GM21367 (cell line): Measurements from ENCODE around the gene ALDOB.

Experiments used
- ATAC-seq: cut with Tn5 transposase; IDR thresholded peaks from one replicate; pipeline ENCODE4 v1.9.1; 2021; ENCODE audit not compliant: unreplicated experiment

ALDOB gene

DNA sequence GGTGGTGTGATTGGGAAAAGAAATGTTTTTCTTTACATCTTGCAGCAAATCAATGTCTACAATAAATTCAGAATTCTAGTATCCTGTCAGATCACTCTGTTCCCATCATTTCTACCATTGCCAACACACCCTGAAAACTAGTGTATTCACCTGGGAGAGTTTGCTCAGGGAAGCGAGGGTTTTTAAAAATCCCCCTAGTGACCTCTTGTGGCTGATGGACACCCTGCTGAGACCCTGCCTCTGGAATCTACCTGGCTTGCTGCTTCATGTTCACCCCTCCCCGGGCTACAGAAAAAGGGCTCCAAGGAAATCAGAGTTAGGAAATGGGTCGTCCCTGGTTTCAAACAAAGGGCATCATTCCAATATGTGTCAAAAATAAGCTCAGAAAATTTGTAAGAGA is 21.4 kb upstream of the ALDOB start:
- no peak for ATAC-seq

DNA sequence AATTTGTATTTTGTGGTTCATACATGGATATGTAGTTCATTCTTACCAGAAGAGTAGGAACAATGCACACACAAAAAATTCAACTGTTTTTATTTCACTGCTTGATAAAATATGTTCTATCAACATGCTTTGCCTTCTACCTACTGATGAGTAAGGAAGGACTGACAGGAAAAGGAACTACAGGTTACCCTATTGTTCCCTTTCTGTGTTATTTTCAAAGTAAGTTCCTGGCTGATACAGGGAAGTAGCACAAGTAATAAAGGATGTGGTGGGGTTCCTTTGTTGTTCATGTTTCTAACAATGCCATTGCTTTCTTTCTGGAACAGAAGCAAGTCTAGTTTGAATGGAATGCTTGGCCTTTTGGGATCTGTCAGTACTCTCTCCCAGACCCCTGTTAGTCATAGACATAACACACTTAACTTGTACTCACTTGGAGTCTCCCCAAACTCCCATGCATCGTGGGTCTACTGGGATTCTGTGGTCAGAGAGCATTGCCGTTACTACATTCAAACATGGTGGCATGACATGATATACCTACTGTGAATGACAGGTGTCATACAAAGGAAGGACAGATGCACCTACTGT is 20.2 kb upstream of the ALDOB start:
- no peak for ATAC-seq

DNA sequence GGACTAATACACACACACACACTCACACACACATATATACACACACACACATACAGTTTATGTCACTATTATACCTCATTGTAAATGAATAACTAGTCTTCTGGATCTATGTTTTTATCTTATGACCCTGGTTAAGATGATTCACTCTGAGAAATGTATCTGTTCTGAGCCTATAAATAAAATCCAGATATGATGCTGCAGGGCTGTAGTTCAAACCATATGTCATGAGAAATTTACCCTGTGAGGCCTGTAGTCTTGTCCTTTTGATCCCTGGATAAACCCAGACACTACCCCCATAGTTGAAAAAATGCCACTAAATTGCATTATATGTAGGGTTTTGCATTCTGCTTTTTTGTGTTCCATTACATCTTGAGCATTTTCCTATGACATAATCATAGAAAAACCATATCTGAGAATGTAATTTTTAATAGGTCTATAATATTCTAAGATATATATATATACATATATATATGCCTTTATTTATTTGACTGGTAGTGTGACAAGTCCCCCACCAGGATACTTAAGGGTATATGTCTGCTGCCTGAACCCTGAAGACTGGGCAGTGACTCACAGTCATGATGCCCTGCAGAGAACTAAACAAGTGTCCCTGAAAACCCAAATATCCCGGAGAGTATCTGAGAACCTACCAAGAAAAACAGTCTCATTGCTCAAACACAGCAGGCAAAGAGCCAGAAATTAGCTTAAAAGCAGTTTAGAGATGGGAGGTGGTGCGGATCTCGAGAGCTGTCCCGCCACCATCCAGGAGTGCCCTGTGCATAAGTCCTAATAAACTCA is 18.4 kb upstream of the ALDOB start:
- no peak for ATAC-seq

DNA sequence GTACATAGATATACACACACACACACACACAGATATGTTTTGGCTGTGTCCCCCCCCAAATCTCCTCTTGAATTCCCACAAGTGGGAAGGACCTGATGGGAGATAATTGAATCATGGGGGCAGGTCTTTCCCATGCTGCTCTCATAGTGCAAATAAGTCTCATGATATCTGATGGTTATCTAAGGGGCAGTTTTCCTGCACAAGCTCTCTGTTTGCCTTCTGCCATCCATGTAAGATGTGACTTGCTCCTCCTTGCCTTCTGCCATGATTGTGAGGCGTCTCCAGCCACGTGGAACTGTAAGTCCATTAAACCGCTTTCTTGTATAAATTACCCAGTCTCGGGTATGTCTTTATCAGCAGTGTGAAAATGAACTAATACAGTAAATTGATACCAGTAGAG is 15.9 kb upstream of the ALDOB start:
- ATAC-seq, result no peak

DNA sequence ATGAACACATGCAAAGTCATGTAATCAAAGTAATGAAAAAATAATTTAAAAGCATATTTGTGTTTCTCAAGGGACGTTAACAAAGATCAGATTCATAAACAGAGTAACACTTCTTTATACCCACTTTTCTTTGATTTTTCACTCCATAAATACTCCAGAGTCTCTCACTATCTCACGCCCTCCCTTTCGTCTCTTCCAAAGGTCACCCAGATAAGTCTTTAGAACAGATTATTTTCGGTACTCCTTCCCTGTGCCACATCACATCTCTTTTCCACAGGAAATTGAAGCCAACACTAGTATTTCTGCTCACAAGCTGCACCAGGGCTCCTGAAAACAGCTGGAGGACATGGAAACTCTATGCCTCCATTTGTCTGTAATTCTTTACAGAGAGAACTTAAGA is 15.4 kb upstream of the ALDOB start:
- no peak for ATAC-seq

GRCh38 chr9:101449071-101449721 is 13.6 kb upstream of the ALDOB start:
- ATAC-seq, result peak; percentile 98

GRCh38 chr9:101448680-101449070 is 13.1 kb upstream of the ALDOB start:
- no peak for ATAC-seq

DNA sequence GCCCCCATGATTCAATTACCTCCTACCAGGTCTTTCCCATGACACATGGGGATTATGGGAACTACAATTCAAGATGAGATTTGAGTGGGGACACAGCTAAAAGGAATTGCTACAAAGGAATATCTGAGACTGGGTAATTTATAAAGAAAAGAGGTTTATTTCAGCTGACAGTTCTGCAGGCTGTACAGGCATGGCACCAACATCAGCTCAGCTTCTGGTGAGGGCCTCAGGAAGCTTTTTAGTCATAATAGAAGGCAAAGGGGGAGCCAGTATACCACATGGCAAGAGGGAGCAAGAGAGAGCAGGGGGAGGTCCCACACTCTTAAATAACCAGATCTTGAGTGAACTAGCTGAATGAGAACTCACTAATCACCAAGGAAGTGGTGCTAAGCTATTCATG is 11.2 kb upstream of the ALDOB start:
- no peak for ATAC-seq

GRCh38 chr9:101445353-101446029 is 9.9 kb upstream of the ALDOB start:
- ATAC-seq, result no peak

DNA sequence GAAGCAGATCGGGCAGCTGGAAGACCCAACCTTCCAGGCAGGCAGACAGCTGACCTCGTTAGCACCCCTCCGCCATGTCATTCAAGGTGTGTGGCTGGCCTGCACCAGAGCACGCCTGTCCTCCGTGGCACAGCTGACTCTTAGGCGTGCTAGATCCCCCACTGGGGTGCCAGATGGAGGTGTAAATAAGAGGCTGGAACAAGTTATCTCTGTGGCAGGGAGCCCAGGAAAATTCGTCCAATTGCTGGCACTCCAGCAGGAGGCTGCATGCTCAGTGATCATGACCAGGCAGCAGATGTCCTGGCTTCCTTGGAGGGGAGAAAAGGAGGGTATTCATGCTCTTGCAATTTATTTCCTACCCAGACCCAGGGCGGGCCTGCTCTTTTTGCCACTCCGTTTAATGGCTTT is 7.8 kb upstream of the ALDOB start:
- no peak for ATAC-seq

DNA sequence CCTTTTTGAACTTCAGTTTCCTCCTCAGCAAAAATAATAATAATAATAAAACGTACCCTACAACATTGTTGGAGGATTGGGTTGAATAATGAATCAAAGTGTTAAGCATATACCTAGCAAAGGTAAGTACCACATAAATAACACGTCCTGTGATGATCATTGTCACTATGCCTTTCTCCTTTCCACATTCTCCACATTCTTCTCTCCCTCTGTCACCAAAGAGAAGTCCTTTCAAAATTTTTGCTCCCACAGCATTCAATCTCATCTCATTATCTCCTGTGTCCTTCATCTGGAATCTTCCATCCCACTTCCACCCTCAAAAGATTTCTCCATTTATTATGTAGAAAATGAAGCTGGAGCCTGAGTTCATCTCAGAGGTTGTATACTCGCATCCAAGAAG is 7.2 kb upstream of the ALDOB start:
- no peak for ATAC-seq

DNA sequence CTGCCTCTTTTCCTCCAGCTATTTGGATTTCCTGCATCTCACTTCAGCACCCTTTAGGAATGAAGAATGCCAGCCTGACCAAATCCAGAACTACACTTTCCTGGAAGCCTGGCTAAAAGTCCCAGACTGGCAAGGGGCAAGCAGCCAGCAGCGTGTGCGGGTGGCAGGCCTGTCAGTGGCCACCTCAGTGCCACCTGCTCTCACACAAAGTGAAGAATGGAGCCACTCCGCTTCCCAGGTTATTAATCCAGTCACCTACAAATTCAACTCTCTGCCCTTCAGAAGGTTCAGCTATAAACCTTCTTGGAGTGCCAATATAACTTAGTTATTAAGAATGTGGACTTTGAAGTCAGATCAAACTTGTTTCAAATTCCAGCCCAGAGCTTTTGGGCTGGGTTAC is 6.7 kb upstream of the ALDOB start:
- ATAC-seq, result no peak

- ATAC-seq, result no peak
These were observed 5.2 kb upstream of the ALDOB start for GRCh38 chr9:101440714-101441230.

DNA sequence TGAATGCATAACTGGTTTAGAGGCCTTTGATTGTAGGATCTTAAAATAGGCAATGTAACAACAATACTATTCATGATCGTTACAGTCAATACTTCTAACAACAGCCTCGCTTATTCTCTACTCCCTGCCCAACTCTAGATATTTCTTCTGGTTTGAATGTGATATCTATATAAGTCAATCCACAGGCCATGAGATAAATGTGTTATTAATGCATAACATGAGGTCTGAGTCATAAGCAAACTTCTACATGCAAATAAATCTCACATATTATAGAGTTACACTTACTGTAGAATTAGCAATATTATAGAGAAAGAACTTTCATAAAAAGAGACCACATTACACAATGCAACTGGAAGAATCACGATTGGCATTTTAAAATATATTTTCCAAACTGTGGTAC is 2.9 kb upstream of the ALDOB start:
- no peak for ATAC-seq

- no peak for ATAC-seq
These were observed 2.2 kb upstream of the ALDOB start for GRCh38 chr9:101437806-101438232.

DNA sequence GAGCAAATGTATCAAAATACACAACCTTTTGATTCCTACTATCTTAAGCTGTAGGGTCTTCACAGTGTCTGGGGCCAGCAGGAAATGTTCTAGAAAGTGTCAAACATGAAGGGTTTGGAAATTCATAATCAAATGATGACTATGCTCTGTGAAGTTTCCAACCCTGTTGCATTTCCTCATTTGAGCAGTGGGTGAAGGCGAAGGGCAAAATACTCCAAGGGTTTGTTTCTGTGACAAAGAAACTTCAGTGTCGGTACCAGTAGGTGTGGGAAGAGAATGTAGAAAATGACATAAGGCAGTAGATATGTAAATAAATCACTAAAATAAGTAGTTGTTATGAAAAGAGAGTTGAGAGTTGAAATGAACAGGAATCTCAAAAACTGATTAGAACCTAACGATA is 576 bp downstream of the ALDOB start:
- ATAC-seq, result no peak

DNA sequence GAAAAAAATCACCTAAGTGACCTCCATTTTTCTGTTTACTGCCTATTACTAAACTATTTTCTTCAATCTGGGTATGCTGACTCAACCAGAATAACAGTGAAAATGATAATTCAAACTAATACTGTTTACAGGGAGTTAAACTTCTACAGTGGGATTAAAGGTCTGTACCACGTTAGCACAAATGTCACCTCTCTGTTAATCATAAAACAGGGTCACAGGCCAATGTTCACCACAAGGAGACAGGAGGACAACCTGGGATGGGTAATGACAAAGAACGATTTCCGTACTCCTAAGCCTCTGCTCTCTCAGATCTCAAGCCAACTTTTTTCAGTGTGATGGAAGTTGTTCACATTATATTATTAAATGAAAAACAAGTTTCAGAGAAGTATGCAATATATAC is 2.3 kb downstream of the ALDOB start:
- ATAC-seq, result no peak

- ATAC-seq, result no peak
These were observed 2.8 kb downstream of the ALDOB start for GRCh38 chr9:101432740-101433139.

GRCh38 chr9:101432171-101432570 is 3.4 kb downstream of the ALDOB start:
- ATAC-seq, result no peak

- ATAC-seq, result no peak
These were observed 5.8 kb downstream of the ALDOB start for GRCh38 chr9:101429736-101430135.

DNA sequence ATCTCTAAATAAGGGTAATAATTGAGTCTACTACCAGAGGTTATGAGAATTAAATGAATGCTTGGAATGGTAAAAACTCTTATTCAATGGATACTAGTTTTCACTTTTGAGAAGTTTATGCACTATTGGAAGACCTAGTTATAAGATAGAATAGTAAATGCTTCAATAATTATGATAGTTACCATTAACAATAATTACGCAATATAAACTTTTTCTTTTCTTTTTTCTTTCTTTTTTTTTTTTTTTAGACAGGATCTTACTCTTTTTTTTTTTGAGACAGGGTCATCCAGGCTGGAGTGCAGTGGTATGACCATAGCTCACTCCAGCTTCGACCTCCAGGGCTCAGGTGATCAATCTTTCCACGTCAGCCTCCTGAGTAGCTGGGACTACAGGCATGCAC is 6.7 kb downstream of the ALDOB start:
- no peak for ATAC-seq
